Measurements from ENCODE around the gene MANEAL. TPM values are rescaled to one million over a fixed set of nuclear protein-coding genes. Genes with fewer than 3 reads are reported as not detected.

The MANEAL gene
- total RNA-seq, 2 experiments from 2014 or later = 20.0 to 27.1 TPM

GRCh38 chr1:37811027-37811655 is 17.5 kb downstream of the MANEAL start:
- peaks cover 19% of the 10 kb centered on the region for H3K79me2 ChIP-seq (ENCODE audit: insufficient read depth, low read depth, low read length)
- H2AFZ ChIP-seq (ENCODE audit: low read length) = no peak overlapping the region
- H3K9me2 ChIP-seq (ENCODE audit: insufficient read depth, low read length) = no peaks in the 10 kb centered on the region
- ChIA-PET POLR2A (interaction anchor here (0.5 kb wide), 1 partner anchor 61 kb away, joined by 3 read pairs; no protein-coding TSS in a partner anchor), CTCF (ENCODE audit: unreplicated experiment) (no interaction called here)
- no TSS peak for BruUV-seq (replicated peaks)
- peaks cover 26% of the 10 kb centered on the region for H3K4me1 ChIP-seq (ENCODE audit: insufficient read depth, low read length, poor library complexity, severe bottlenecking)
- intact Hi-C loops (cut with micrococcal nuclease; ENCODE audit: unreplicated experiment) = loop anchor here (2.0 kb wide), 1 partner anchor 48 kb away; the partner anchor contains the start of gene MTF1
- peaks cover 47% of the 10 kb centered on the region for H3K36me3 ChIP-seq (ENCODE audit: insufficient read depth, low read length)
- no peak overlapping the region for H3K4me2 ChIP-seq (ENCODE audit: low read length)
- no peak overlapping the region for H3K4me3 ChIP-seq (ENCODE audit: low read depth, low read length, poor library complexity, severe bottlenecking)
- H4K20me1 ChIP-seq (ENCODE audit: insufficient read depth, low read length) = peaks cover 10% of the 10 kb centered on the region
- no peak for TF ChIP-seq EZH2phosphoT487 (IDR thresholded peaks at IDR 0.05; ENCODE audit: borderline replicate concordance, low read depth, low read length)
- TF ChIP-seq, protein P1, sequence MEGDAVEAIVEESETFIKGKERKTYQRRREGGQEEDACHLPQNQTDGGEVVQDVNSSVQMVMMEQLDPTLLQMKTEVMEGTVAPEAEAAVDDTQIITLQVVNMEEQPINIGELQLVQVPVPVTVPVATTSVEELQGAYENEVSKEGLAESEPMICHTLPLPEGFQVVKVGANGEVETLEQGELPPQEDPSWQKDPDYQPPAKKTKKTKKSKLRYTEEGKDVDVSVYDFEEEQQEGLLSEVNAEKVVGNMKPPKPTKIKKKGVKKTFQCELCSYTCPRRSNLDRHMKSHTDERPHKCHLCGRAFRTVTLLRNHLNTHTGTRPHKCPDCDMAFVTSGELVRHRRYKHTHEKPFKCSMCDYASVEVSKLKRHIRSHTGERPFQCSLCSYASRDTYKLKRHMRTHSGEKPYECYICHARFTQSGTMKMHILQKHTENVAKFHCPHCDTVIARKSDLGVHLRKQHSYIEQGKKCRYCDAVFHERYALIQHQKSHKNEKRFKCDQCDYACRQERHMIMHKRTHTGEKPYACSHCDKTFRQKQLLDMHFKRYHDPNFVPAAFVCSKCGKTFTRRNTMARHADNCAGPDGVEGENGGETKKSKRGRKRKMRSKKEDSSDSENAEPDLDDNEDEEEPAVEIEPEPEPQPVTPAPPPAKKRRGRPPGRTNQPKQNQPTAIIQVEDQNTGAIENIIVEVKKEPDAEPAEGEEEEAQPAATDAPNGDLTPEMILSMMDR (conservative IDR thresholded peaks at IDR 0.05; ENCODE audit: low read length) = peak; percentile 97
- no peaks in the 10 kb centered on the region for H3K9me3 ChIP-seq (ENCODE audit: low read length)
- peak; percentile 81 for DNase-seq (ENCODE audit: low spot score)
- no peak overlapping the region for H3K27ac ChIP-seq (ENCODE audit: low read depth, low read length, poor library complexity, severe bottlenecking)

DNA sequence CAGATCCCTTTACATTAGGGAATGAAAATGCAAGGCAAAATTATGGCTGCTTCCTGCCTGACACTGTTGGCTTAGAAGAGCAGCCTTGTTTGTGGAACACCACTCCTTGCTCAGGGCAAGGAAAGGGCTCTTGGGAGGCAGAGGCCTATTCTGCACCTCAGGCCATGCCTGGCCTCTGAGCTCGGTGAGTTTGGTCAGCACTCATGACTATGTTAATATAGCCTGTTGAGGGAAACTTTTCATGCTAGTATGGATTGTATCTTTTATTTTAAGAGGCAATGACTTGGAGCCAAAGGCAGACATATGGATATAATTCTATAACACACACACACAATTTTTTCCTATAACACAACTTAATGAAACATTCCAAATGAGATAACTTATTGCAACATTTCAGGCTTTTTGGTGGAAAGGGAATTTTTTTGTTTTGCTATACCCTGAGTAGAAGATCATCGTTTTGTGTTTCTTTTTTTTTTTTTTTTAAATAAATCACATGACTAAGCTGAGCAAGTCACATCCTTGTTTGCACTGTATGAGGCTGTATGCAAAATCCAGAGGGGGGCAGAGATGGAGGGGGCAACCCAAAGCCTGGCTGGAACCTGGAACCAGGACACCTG is 20.0 kb downstream of the MANEAL start:
- no peaks in the 10 kb centered on the region for H3K9me2 ChIP-seq (ENCODE audit: insufficient read depth, low read length)
- H4K20me1 ChIP-seq (ENCODE audit: insufficient read depth, low read length) = no peaks in the 10 kb centered on the region
- ChIA-PET POLR2A (no interaction called here), CTCF (ENCODE audit: unreplicated experiment) (no interaction called here)
- no TSS peak for BruUV-seq (replicated peaks)
- intact Hi-C loops (cut with micrococcal nuclease; ENCODE audit: unreplicated experiment) = no loop called here
- no peaks in the 10 kb centered on the region for H3K9me3 ChIP-seq (ENCODE audit: low read length)
- no peak overlapping the region for H3K4me3 ChIP-seq (ENCODE audit: low read depth, low read length, poor library complexity, severe bottlenecking)
- DNase-seq (ENCODE audit: low spot score) = no peak
- TF ChIP-seq, protein P1 (conservative IDR thresholded peaks at IDR 0.05; ENCODE audit: low read length) = no peak
- no peak for TF ChIP-seq EZH2phosphoT487 (IDR thresholded peaks at IDR 0.05; ENCODE audit: borderline replicate concordance, low read depth, low read length)
- peaks cover 15% of the 10 kb centered on the region for H3K4me1 ChIP-seq (ENCODE audit: insufficient read depth, low read length, poor library complexity, severe bottlenecking)
- no peak overlapping the region for H3K4me2 ChIP-seq (ENCODE audit: low read length)
- peaks cover 4% of the 10 kb centered on the region; the same call in 1 of the 2 replicates for H3K79me2 ChIP-seq (ENCODE audit: insufficient read depth, low read depth, low read length)
- peaks cover 49% of the 10 kb centered on the region; the same call in 1 of the 2 replicates for H3K36me3 ChIP-seq (ENCODE audit: insufficient read depth, low read length)
- H3K27ac ChIP-seq (ENCODE audit: low read depth, low read length, poor library complexity, severe bottlenecking) = no peak overlapping the region
- H2AFZ ChIP-seq (ENCODE audit: low read length) = no peak overlapping the region

DNA sequence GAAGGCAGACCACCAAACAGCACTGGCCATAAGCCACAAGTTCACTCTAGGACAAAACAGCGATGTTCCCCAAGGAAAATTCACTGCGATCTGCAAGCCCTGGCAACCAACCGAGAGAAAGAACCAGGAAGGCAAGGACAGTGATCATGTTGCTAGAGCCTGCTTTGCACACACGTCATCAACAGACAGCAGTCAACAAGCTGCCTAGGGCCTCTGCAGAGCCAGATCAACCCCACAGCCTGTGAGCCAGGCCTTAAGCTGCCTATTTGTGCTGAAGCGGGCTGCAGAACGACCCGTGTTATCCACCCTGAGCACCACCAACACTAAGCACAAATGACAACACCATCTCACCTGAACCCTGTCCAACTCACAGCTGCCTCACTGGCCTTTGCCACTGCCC is 20.6 kb downstream of the MANEAL start:
- CTCF ChIA-PET (ENCODE audit: unreplicated experiment) = no interaction called here
- no peak overlapping the region for H3K27ac ChIP-seq (ENCODE audit: low read depth, low read length, poor library complexity, severe bottlenecking)
- H4K20me1 ChIP-seq (ENCODE audit: insufficient read depth, low read length) = no peaks in the 10 kb centered on the region

More for the DNA sequence above, 20.6 kb downstream of the MANEAL start:
- peaks cover 54% of the 10 kb centered on the region for H3K36me3 ChIP-seq (ENCODE audit: insufficient read depth, low read length)
- BruUV-seq (replicated peaks) = no TSS peak
- DNase-seq (ENCODE audit: low spot score) = no peak
- H3K9me3 ChIP-seq (ENCODE audit: low read length) = no peaks in the 10 kb centered on the region
- POLR2A ChIA-PET = no interaction called here
- intact Hi-C loops (cut with micrococcal nuclease; ENCODE audit: unreplicated experiment) = no loop called here
- H3K9me2 ChIP-seq (ENCODE audit: insufficient read depth, low read length) = no peaks in the 10 kb centered on the region
- TF ChIP-seq EZH2phosphoT487 (IDR thresholded peaks at IDR 0.05; ENCODE audit: borderline replicate concordance, low read depth, low read length) = no peak
- TF ChIP-seq, protein P1 (conservative IDR thresholded peaks at IDR 0.05; ENCODE audit: low read length) = no peak
- peaks cover 4% of the 10 kb centered on the region; the same call in 1 of the 2 replicates for H3K79me2 ChIP-seq (ENCODE audit: insufficient read depth, low read depth, low read length)
- H3K4me3 ChIP-seq (ENCODE audit: low read depth, low read length, poor library complexity, severe bottlenecking) = no peak overlapping the region
- H3K4me2 ChIP-seq (ENCODE audit: low read length) = no peak overlapping the region
- no peak overlapping the region for H2AFZ ChIP-seq (ENCODE audit: low read length)
- H3K4me1 ChIP-seq (ENCODE audit: insufficient read depth, low read length, poor library complexity, severe bottlenecking) = peaks cover 9% of the 10 kb centered on the region
